Panc1 (cell line): ENCODE measurements around the gene PLBD1. TPM values are rescaled to one million over a fixed set of nuclear protein-coding genes. Genes with fewer than 3 reads are reported as not detected.
A peak's percentile ranks its signal among the peaks of the same experiment; 100 is the strongest.

Experiments used
- ATAC-seq: fragments of 200-7000 bp; cut with Tn5 transposase; 2 replicates; pipeline ENCODE4 v1.9.1; 2020; ENCODE audit warnings: mild to moderate bottlenecking, moderate library complexity
- Bru-seq: library from RNA; stranded (reverse); fragments of 400-500 nt; gene quantifications from one replicate; lab custom pipeline; 2021; lab: Mats Ljungman, UMichigan
- BruChase-seq, 2 experiments: library from RNA; stranded (reverse); fragments of 400-500 nt; gene quantifications; one replicate each; lab custom pipeline; 2021; lab: Mats Ljungman, UMichigan
- BruUV-seq: library from RNA; stranded (reverse); fragments of 400-500 nt; replicated peaks from 2 replicates; lab custom pipeline; 2021; lab: Mats Ljungman, UMichigan
- CTCF ChIA-PET: fragments of 300-600 bp; sonication (Branson Sonifier 250); formaldehyde crosslinking; loops from one replicate; lab custom pipeline; 2022; ENCODE audit warnings: antibody characterized with exemption; lab: Charles Lee
- POLR2A ChIA-PET: fragments of 300-600 bp; sonication (Branson Sonifier 250); formaldehyde crosslinking; loops from one replicate; lab custom pipeline; 2022; ENCODE audit warnings: antibody characterized with exemption; lab: Charles Lee
- DNase-seq: peaks from one replicate; pipeline ENCODE4 v3.0.0-alpha.2; 2010; ENCODE audit warnings: low read depth, low spot score
- H3K27ac ChIP-seq: 2 replicates; pipeline ENCODE4 v1.5.1; 2011; ENCODE audit warnings: mild to moderate bottlenecking, low read length, inconsistent platforms
- H3K27me3 ChIP-seq: fragments of 200-500 bp; sonication (Bioruptor generic); 2 replicates; pipeline ENCODE4 v1.6.0; 2014; ENCODE audit warnings: low read length, inconsistent platforms; ENCODE audit not compliant: control insufficient read depth, insufficient read depth
- H3K36me3 ChIP-seq: fragments of 200-500 bp; sonication (Bioruptor generic); 2 replicates; pipeline ENCODE4 v1.5.1; 2014; ENCODE audit warnings: inconsistent platforms, mild to moderate bottlenecking, low read length, moderate library complexity; ENCODE audit not compliant: control insufficient read depth, insufficient read depth
- H3K4me1 ChIP-seq: 2 replicates; pipeline ENCODE4 v1.5.1; 2011; ENCODE audit warnings: inconsistent platforms, mild to moderate bottlenecking, low read length, moderate library complexity; ENCODE audit not compliant: control insufficient read depth, insufficient read depth
- H3K4me3 ChIP-seq, 2 experiments: 2 replicates each; pipeline ENCODE4 v1.5.1; 2011 to 2012; ENCODE audit warnings: low read depth in 2 of 2, low read length in 2 of 2, mild to moderate bottlenecking in 2 of 2, inconsistent platforms in 1 of 2, moderate library complexity in 1 of 2
- H3K9me3 ChIP-seq: fragments of 200-500 bp; sonication (Bioruptor generic); 2 replicates; pipeline ENCODE4 v1.5.1; 2014; ENCODE audit warnings: low read depth, mild to moderate bottlenecking, inconsistent platforms, low read length, moderate library complexity; ENCODE audit not compliant: control insufficient read depth, insufficient read depth
- CTCF ChIP-seq: fragments of 450-650 bp; IDR thresholded peaks from 2 replicates; pipeline ENCODE4 v1.5.1; 2017; ENCODE audit warnings: mild to moderate bottlenecking
- POLR2AphosphoS5 ChIP-seq: IDR thresholded peaks from 2 replicates; pipeline ENCODE4 v1.6.1; 2012; ENCODE audit warnings: mild to moderate bottlenecking, low read depth, low read length, moderate library complexity
- SIN3A ChIP-seq: IDR thresholded peaks from 2 replicates; pipeline ENCODE4 v1.6.1; 2012; ENCODE audit warnings: low read depth, mild to moderate bottlenecking, low read length, moderate library complexity, borderline replicate concordance; ENCODE audit not compliant: insufficient read depth
- TCF7L2 ChIP-seq: IDR thresholded peaks from 2 replicates; pipeline ENCODE4 v1.6.1; 2011; ENCODE audit warnings: mild to moderate bottlenecking, low read depth, low read length, inconsistent platforms
- in situ Hi-C: cut with HindIII; loops from 2 replicates; pipeline ENCODE4 v1.10.0; 2016; ENCODE audit warnings: low sequenced_read_pairs, low pct_unique_long_range_greater_than_20kb
- intact Hi-C: fragments of 100-400 bp; cut with micrococcal nuclease; formaldehyde crosslinking; loops from one replicate; pipeline ENCODE4 v1.10.0; 2022; ENCODE audit not compliant: unreplicated experiment
- long read RNA-seq: library from polyadenylated mRNA; unstranded; transcript quantifications from one replicate; pipeline ENCODE4 v2.0.0, GENCODE V29; 2021; ENCODE audit not compliant: unreplicated experiment
- polyA plus RNA-seq: library from polyadenylated mRNA; unstranded; fragments of >200 nt; gene quantifications from one replicate; pipeline ENCODE4 v1.2.1, GENCODE V29; 2012; ENCODE audit warnings: missing spikeins; ENCODE audit not compliant: insufficient read length
- total RNA-seq: library from RNA; stranded (reverse); gene quantifications from one replicate; pipeline ENCODE4 v1.2.1, GENCODE V29; 2021; ENCODE audit not compliant: unreplicated experiment
- TF ChIP-seq, protein P1 (sequence below), 2 experiments: IDR thresholded peaks; 2 replicates each; pipeline ENCODE4 v1.6.1; 2011 to 2012; ENCODE audit warnings: low read depth in 2 of 2, control low read depth in 1 of 2, low read length in 1 of 2, mild to moderate bottlenecking in 1 of 2, moderate library complexity in 1 of 2; ENCODE audit not compliant: insufficient read depth in 1 of 2

The PLBD1 gene, protein sequence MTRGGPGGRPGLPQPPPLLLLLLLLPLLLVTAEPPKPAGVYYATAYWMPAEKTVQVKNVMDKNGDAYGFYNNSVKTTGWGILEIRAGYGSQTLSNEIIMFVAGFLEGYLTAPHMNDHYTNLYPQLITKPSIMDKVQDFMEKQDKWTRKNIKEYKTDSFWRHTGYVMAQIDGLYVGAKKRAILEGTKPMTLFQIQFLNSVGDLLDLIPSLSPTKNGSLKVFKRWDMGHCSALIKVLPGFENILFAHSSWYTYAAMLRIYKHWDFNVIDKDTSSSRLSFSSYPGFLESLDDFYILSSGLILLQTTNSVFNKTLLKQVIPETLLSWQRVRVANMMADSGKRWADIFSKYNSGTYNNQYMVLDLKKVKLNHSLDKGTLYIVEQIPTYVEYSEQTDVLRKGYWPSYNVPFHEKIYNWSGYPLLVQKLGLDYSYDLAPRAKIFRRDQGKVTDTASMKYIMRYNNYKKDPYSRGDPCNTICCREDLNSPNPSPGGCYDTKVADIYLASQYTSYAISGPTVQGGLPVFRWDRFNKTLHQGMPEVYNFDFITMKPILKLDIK
- 37.8 TPM for total RNA-seq
- polyA plus RNA-seq = 30.0 TPM
- Bru-seq, nascent RNA = percentile 62 among the genes with signal in this experiment
- percentile 52 among the genes with signal in this experiment for BruChase-seq, experiment 1, labeled RNA remaining after a 2-hour chase
- percentile 58 among the genes with signal in this experiment for BruChase-seq, experiment 2, labeled RNA remaining after a 6-hour chase
- long read RNA-seq, transcript PLBD1-201 (11 exons, 2,426 nt) = major isoform, 110 of 156 reads
- long read RNA-seq, partial matches to known transcripts = 5 of 156 reads
- long read RNA-seq, other reads (novel, unspliced or antisense) = 41 of 156 reads

GRCh38 chr12:14567351-14568162, at the start of gene PLBD1:
Gene PLBD1, minus strand, starts transcription at chr12:14567883. Its CDS starts 187 bp downstream, at chr12:14567696.
- peak within 1 kb of the TSS; percentile 93 for H3K27ac ChIP-seq
- ChIA-PET POLR2A (no interaction called here), CTCF (no interaction called here)
- no peaks in the 10 kb centered on the region for H3K27me3 ChIP-seq
- DNase-seq (peak; percentile 10), ATAC-seq (peak; percentile 90)
- intact Hi-C loops = no loop called here
- in situ Hi-C loops = no loop called here
- TF ChIP-seq CTCF = no peak
- no peak for TF ChIP-seq TCF7L2
- TF ChIP-seq SIN3A = no peak
- TF ChIP-seq POLR2AphosphoS5 = no peak
- H3K4me3 ChIP-seq = peak within 1 kb of the TSS; percentile 63 to 89
- H3K4me1 ChIP-seq = no peaks in the 10 kb centered on the region; the same call in 1 of the 2 replicates
- no peaks in the 10 kb centered on the region for H3K36me3 ChIP-seq
- BruUV-seq = no TSS peak
- H3K9me3 ChIP-seq = no peaks in the 10 kb centered on the region

DNA sequence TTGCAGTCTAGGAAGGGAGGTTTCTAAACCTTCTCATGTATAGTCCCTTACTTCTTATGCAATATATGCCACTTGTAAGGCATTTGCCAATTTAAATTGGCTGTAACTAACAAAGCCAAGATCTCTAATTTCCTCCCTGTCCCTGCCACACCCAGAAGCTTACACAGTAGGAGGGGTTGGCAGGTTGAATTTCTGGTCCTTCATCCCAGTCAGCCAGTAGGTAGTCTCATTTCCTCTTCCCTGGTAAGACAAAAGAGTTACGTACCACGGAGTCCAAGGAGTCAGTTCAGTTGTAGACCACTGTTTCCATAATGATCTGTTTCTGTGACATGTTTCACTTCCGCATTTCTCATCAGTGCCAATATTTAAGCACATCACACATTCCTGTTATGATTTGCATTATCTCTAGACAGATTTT, 47.0 kb upstream of the PLBD1 start:
- H3K27ac ChIP-seq = no peak overlapping the region
- in situ Hi-C loops (no loop called here), intact Hi-C loops (no loop called here)
- no peak overlapping the region for H3K4me3 ChIP-seq
- BruUV-seq = no TSS peak
- H3K36me3 ChIP-seq = no peaks in the 10 kb centered on the region
- H3K4me1 ChIP-seq = no peaks in the 10 kb centered on the region
- ChIA-PET POLR2A (no interaction called here), CTCF (no interaction called here)
- TF ChIP-seq TCF7L2 (no peak), POLR2AphosphoS5 (no peak), SIN3A (no peak), CTCF (no peak)
- TF ChIP-seq, protein P1, sequence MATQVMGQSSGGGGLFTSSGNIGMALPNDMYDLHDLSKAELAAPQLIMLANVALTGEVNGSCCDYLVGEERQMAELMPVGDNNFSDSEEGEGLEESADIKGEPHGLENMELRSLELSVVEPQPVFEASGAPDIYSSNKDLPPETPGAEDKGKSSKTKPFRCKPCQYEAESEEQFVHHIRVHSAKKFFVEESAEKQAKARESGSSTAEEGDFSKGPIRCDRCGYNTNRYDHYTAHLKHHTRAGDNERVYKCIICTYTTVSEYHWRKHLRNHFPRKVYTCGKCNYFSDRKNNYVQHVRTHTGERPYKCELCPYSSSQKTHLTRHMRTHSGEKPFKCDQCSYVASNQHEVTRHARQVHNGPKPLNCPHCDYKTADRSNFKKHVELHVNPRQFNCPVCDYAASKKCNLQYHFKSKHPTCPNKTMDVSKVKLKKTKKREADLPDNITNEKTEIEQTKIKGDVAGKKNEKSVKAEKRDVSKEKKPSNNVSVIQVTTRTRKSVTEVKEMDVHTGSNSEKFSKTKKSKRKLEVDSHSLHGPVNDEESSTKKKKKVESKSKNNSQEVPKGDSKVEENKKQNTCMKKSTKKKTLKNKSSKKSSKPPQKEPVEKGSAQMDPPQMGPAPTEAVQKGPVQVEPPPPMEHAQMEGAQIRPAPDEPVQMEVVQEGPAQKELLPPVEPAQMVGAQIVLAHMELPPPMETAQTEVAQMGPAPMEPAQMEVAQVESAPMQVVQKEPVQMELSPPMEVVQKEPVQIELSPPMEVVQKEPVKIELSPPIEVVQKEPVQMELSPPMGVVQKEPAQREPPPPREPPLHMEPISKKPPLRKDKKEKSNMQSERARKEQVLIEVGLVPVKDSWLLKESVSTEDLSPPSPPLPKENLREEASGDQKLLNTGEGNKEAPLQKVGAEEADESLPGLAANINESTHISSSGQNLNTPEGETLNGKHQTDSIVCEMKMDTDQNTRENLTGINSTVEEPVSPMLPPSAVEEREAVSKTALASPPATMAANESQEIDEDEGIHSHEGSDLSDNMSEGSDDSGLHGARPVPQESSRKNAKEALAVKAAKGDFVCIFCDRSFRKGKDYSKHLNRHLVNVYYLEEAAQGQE (IDR thresholded peaks at IDR 0.05; ENCODE audit: insufficient read depth in 1 of 2, low read depth in 2 of 2, low read length in 1 of 2) = no peak
- ATAC-seq (no peak), DNase-seq (no peak)
- H3K9me3 ChIP-seq = 0 out of 2 replicates have a peak, but pooled peaks cover 3% of the 10 kb centered on the region
- no peaks in the 10 kb centered on the region for H3K27me3 ChIP-seq
